M059J (cell line): ENCODE measurements around the gene CYP26B1. TPM values are rescaled to one million over a fixed set of nuclear protein-coding genes. Genes with fewer than 3 reads are reported as not detected.

ENCODE experiments used
- DNase-seq: peaks from one replicate; pipeline ENCODE4 v3.0.0-alpha.2; 2012; ENCODE audit warnings: low read depth
- total RNA-seq: library from RNA; depleted of rRNA; stranded (reverse); fragments of >200 nt; shearing (Covaris generic); gene quantifications from 2 replicates; pipeline ENCODE4 v1.2.3, GENCODE V29; 2014; rRNA removed

Gene CYP26B1
- 4.2 and 6.8 TPM in 2 replicates for total RNA-seq

DNA sequence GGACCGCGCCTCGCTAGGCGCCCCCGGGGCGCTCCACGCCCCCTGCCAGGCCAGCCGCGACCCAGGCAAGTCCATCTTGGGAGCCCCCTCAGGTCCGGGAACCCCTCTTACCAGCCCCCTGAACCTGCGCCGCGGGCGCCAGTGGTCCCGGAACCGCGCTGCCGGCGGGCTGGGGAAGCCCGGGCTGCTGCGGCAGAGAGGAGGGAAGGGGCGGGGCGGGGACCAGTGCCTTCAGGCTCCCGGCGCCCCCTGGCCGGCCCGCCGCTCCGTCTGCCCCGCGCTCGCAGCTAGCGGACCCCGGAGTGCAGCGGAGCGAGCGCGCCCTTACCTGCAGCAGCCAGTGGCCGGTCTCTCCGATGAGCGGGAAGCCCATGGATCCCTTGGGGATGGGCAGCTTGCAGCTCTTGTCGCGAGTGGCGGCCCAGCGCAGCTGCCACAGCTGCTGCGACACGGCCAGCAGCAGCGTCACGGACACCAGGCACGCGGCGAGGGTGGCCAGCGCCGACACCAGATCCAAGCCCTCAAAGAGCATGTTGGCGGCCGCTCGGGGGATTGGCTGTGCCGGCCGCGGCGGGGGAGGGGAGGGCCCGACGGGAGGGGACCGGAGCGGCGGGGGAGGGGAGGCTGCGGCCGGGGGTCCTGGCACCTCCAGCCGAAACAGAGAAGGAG, at the start of gene CYP26B1:
Gene CYP26B1 (minus strand): TSS at position 560 of the 669 bp plus-strand sequence. CDS start 28 bp downstream, at position 532.
- peak; percentile 23 for DNase-seq

- DNase-seq = no peak
Measured at GRCh38 chr2:72193723-72194122, 46.1 kb upstream of the CYP26B1 start.

GRCh38 chr2:72191441-72191840, 43.8 kb upstream of the CYP26B1 start:
- DNase-seq = no peak

GRCh38 chr2:72185206-72185605, 37.5 kb upstream of the CYP26B1 start:
- no peak for DNase-seq

DNA sequence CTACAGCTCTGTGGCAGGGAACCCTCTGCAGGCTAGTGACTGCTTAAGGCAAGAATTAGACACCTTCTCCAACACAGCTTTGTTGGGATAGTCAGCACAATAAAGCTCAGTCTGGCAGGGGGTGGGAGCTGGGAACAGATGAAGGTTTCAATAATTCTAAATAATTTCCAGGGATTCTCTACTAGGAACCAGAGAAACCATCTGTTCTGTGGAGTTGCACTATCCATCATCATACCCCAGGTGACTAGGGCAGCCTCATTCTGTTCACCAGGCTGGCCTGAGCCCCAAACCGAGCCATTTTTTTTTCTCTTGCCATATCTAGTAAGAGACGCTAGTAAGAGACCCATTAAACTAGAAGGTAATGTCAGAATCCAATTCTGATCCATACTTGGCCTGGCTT, 35.8 kb upstream of the CYP26B1 start:
- no peak for DNase-seq

DNA sequence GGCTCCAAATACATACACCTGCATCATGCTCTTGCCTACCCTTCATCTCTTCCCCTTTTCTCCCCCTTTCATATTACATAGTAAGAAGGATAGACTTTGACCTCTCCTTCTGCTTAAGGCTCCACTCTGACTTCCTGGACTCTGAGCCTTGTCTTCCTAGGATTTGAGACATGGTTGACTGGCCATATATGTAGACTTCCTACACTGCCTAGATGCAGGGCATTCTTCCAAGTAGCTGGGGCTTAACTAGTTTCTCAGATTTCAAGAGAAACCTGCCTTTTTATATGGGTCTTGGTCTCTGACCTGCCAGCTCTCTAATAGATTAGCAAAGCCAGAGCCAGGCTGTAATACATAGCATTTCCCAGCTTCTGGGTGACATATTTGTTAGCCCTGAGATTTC, 35.4 kb upstream of the CYP26B1 start:
- DNase-seq = no peak

GRCh38 chr2:72182547-72182946, 34.9 kb upstream of the CYP26B1 start:
- DNase-seq = peak; percentile 7

DNA sequence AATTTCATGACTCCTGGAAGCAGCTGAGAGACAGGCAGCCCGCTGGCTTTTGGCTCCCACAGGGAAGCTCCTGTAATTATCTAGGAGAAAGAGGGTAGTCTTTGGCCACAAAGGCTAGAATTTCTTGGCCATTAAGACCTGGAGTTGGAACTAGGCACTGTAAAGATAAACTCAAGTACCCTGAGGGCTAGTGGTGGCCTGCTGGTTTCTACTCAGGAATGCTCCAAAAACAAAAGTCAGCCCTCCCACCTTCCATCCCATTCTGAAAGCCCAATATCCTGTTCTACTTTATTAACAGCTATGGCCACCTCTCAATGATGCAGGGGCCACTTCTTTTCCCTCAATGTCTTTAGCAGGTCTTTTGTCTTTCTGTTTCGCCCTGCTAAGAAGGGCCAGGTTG, 34.0 kb upstream of the CYP26B1 start:
- DNase-seq = peak; percentile 12

DNA sequence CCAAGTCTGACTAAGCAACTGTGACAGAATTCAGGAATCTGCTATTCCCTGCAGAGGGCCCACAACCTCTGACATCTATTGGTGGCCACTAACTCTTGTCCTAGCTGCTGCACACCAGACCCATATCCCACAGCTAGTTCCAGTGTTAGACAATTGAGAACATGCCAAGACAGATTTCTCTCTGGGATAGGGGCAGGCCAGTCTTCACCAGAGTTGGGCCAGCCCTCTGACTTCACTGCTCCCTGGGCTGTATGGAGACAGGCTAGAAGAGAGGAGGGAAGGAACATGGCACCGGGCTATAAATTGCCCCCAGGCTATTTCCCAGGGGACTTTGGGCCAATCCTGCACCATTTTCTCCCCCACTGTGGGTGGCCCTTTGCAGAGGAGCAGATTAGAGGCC, 32.7 kb upstream of the CYP26B1 start:
- no peak for DNase-seq

DNA sequence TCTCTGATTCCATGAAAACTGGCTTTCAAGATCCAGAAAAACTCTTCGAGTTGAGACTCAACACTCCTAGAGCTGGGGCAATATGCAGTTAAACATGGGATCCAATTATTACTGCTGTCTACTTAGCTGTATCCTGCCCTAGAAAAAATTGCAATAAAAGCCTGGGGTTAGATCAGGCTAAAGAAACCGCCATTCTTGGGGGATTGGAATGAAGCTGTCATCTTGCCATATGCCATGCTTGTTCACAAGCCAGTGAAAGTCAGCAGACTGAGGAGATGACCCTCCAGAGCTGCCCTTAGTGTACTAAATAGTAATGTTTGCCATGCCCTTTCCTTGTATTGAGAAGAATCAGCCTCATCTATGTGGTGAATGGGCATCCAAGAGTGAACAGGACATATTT, 30.9 kb upstream of the CYP26B1 start:
- no peak for DNase-seq

DNA sequence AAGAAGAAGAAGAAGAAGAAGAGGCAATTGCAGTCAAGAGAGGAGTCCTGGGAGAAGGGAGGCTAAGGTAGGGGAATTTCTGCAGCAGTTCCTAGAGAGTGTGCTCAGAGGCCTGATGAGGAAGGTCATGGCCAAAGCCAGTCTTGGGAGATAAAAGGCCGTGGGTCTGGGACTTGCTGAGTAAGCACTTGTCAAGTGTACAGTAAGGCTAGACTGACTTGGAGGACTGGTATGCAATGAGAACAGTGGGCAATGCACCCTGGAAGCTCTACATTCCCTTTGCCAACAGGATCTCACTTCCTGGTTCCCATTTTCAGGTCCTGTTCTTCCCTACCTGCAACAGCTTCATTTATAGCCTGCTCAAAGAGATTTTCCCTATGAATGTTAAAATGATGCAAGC, 28.6 kb upstream of the CYP26B1 start:
- DNase-seq = no peak

DNA sequence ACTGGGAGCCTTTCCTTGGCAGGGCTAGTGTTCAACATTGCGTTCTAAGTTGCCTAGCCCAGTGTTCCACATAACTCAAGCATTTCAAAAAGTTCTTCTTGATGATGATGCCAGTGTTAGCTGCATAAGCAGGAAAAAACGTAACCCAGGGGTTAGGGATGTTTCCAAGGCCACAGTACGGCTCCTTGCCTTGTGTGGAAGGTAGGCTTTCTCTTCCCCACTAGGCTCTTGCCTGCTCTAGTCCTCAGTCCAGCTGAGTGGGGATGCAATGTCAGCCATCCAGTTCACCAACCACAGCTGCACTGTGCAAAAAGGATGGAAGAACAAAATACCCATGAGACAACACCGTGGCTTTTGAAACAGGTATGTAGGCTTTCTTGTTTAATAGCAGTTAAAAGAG, 28.0 kb upstream of the CYP26B1 start:
- no peak for DNase-seq

- DNase-seq = peak; percentile 26
Measured at GRCh38 chr2:72173640-72174321, 26.1 kb upstream of the CYP26B1 start.

DNA sequence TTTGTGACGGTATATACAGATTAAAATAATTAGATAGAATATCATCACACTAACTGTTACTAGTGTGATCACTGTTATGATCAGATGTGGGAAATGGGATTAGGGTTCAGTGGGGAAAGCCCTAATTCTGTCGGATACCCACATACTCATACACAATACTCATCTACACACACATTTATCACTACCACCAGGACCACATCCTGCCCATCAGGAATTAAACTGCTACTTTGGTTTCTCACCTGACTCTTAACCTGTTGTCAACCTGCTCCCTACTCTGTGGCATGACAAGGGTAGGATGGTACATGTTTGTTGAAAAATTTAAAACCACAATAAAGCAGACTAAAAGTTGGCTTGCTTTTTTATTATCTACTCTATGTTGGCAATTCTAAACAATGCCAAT, 24.8 kb upstream of the CYP26B1 start:
- DNase-seq = no peak

- DNase-seq = no peak
Measured at GRCh38 chr2:72166279-72166678, 18.6 kb upstream of the CYP26B1 start.

GRCh38 chr2:72165792-72166191, 18.1 kb upstream of the CYP26B1 start:
- DNase-seq = peak; percentile 35

- DNase-seq = no peak
Measured at GRCh38 chr2:72162574-72162973, 14.9 kb upstream of the CYP26B1 start.

GRCh38 chr2:72159211-72159993, 11.7 kb upstream of the CYP26B1 start:
- DNase-seq = no peak

DNA sequence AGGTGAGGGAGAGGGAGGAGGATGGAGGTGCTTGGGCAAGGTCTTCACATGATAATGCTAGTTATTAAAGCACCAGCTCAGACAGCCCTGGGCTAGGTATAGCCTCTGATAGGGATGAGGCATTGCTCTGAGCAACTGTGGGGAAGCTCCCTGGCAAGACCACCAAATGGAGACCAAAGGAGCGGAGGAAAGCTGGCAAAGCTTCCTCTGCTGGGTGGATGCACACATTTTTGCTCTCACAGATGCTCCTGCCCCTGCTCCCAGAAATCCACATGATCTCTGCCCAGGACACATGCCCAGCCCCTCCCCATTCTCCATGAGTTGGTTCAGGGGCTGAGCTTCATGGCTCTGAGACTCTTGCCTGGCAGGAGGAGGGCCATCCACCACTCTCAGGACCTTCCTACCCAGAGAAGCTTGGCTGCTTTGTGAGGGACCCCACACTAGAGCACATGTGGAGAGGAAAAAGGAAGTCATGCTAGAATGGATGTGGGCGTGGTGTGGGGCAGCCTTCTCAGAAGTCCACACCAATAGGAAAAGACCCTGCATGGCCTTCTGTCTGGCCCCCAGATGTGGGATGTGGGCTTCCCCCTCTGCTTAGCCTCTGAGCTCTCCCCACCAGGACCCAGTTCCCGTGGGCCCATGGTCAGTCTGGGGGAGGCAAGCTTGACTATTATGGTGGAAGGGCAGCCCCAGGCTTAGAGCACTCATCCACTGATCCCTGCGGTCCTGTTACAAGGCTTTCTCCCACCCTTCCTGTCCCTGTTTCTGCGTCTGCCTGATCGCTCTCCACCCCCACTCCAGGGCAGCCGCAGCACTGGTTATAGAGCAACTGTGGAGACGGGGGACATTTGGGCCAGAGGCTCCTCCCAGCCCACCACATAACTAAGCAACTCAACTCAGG, 10.5 kb upstream of the CYP26B1 start:
- DNase-seq = no peak

GRCh38 chr2:72156872-72157271, 9.2 kb upstream of the CYP26B1 start:
- no peak for DNase-seq

GRCh38 chr2:72155737-72156136, 8.1 kb upstream of the CYP26B1 start:
- no peak for DNase-seq

- DNase-seq = no peak
Measured at GRCh38 chr2:72155151-72155550, 7.5 kb upstream of the CYP26B1 start.
